MCF 10A (cell line): ENCODE measurements around the gene CAVIN2. TPM values are rescaled to one million over a fixed set of nuclear protein-coding genes. Genes with fewer than 3 reads are reported as not detected.
"Not testable (repeated sequence)": the region's sequence is repeated elsewhere in the genome, so short reads cannot be mapped to it uniquely, and the experiment has no call there.

Source experiments
- BruUV-seq: library from RNA; stranded (reverse); fragments of 400-500 nt; replicated peaks from 2 replicates; lab custom pipeline; 2021; lab: Mats Ljungman, UMichigan
- CTCF ChIA-PET: fragments of 300-600 bp; sonication (Branson Sonifier 250); formaldehyde crosslinking; extraction: SDS; loops from one replicate; lab custom pipeline; 2021; ENCODE audit warnings: antibody characterized with exemption, inconsistent platforms; lab: Yijun Ruan, JAX
- POLR2A ChIA-PET: fragments of 300-600, 350-650 bp; sonication (Branson Sonifier 250); formaldehyde crosslinking; extraction: SDS; loops from one replicate; lab custom pipeline; 2020; ENCODE audit warnings: antibody characterized with exemption, inconsistent platforms; lab: Yijun Ruan, JAX
- DNase-seq: peaks from one replicate; pipeline ENCODE4 v3.0.0-alpha.2; 2018; ENCODE audit not compliant: unreplicated experiment
- H3K27ac Mint-ChIP-seq: one replicate; pipeline ENCODE4 v1.8.0; 2022; ENCODE audit warnings: mild to moderate bottlenecking, low read depth, mixed read lengths; ENCODE audit not compliant: unreplicated experiment
- H3K27me3 Mint-ChIP-seq: one replicate; pipeline ENCODE4 v1.8.0; 2022; ENCODE audit warnings: mixed read lengths; ENCODE audit not compliant: insufficient read depth, unreplicated experiment
- H3K36me3 Mint-ChIP-seq: one replicate; pipeline ENCODE4 v1.8.0; 2022; ENCODE audit warnings: mild to moderate bottlenecking, moderate library complexity, mixed read lengths; ENCODE audit not compliant: insufficient read depth, unreplicated experiment
- H3K4me1 Mint-ChIP-seq: one replicate; pipeline ENCODE4 v1.8.0; 2022; ENCODE audit warnings: mixed read lengths; ENCODE audit not compliant: insufficient read depth, unreplicated experiment
- H3K4me3 Mint-ChIP-seq: one replicate; pipeline ENCODE4 v1.8.0; 2022; ENCODE audit warnings: mild to moderate bottlenecking, moderate library complexity, mixed read lengths; ENCODE audit not compliant: unreplicated experiment
- H3K9me3 Mint-ChIP-seq: one replicate; pipeline ENCODE4 v1.8.0; 2022; ENCODE audit warnings: mixed read lengths; ENCODE audit not compliant: unreplicated experiment
- intact Hi-C: fragments of 100-400 bp; cut with micrococcal nuclease; formaldehyde crosslinking; loops from 2 replicates; pipeline ENCODE4 v1.14.1; 2022
- total RNA-seq: library from RNA; stranded (reverse); gene quantifications from 2 replicates; pipeline ENCODE4 v1.2.3, GENCODE V29; 2022
- TF ChIP-seq, protein P1 (sequence below): fragments of 200-600 bp; IDR thresholded peaks from one replicate; pipeline ENCODE4 v1.8.0; 2022; ENCODE audit warnings: antibody characterized with exemption, mild to moderate bottlenecking; ENCODE audit not compliant: unreplicated experiment

The CAVIN2 gene
- total RNA-seq, 1 experiment from 2014 or later = 16.4 TPM

DNA sequence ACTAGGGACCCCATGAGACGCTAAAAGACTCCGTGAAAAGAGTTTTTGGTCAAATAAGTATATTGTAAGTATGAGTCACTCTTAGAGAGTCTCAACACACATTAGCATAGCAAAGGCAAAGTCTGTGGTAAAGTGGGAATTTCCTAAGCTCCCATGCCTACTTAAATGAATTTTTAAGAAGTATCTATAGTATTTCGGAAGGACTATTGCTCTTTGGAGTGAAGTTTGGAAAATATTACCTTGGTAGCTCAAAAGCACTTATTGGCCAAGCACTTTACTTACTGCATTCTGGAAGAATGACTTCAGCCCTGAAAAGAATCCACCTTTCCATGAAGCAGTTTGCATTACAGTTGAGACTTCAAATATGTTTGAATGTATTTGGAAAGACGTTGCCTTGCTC, 57.1 kb downstream of the CAVIN2 start:
- no peaks in the 10 kb centered on the region for H3K9me3 Mint-ChIP-seq
- ChIA-PET POLR2A (no interaction called here), CTCF (interaction anchor here (4.8 kb wide), 1 partner anchor 23 kb away, joined by 20 read pairs; no protein-coding TSS in a partner anchor)
- H3K4me1 Mint-ChIP-seq = no peaks in the 10 kb centered on the region
- H3K27ac Mint-ChIP-seq = no peak overlapping the region
- no peaks in the 10 kb centered on the region for H3K27me3 Mint-ChIP-seq
- intact Hi-C loops = no loop called here
- no TSS peak for BruUV-seq
- H3K4me3 Mint-ChIP-seq = no peak overlapping the region
- TF ChIP-seq, protein P1, sequence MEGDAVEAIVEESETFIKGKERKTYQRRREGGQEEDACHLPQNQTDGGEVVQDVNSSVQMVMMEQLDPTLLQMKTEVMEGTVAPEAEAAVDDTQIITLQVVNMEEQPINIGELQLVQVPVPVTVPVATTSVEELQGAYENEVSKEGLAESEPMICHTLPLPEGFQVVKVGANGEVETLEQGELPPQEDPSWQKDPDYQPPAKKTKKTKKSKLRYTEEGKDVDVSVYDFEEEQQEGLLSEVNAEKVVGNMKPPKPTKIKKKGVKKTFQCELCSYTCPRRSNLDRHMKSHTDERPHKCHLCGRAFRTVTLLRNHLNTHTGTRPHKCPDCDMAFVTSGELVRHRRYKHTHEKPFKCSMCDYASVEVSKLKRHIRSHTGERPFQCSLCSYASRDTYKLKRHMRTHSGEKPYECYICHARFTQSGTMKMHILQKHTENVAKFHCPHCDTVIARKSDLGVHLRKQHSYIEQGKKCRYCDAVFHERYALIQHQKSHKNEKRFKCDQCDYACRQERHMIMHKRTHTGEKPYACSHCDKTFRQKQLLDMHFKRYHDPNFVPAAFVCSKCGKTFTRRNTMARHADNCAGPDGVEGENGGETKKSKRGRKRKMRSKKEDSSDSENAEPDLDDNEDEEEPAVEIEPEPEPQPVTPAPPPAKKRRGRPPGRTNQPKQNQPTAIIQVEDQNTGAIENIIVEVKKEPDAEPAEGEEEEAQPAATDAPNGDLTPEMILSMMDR = no peak
- no peaks in the 10 kb centered on the region for H3K36me3 Mint-ChIP-seq
- DNase-seq = no peak

DNA sequence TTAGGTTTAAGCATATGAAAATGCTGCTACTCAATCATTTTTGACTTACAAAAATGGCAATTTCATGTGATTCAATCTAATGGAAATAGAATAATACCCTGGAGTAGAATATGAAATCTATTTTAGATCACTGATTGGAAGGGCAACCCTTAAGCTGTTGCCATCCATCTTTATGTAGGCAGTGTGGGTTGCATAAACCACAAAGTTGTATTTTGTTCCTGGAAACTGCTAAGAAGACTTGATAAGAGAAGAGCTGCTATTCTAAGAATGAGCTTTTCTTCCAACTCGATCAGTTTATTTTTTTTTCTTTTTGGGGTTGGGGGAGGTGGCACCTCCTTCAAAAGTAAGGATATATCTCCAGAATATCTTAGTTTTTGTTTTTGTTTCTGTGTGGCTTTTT, 60.2 kb downstream of the CAVIN2 start:
- H3K4me3 Mint-ChIP-seq = no peak overlapping the region
- intact Hi-C loops = no loop called here
- TF ChIP-seq, protein P1 = no peak
- ChIA-PET POLR2A (no interaction called here), CTCF (interaction anchor here (0.6 to 4.8 kb wide), 5 partner anchors 26 to 479 kb away, joined by 3 to 20 read pairs (median 4); no protein-coding TSS in a partner anchor)
- H3K4me1 Mint-ChIP-seq = no peaks in the 10 kb centered on the region
- no peaks in the 10 kb centered on the region for H3K27me3 Mint-ChIP-seq
- H3K36me3 Mint-ChIP-seq = no peaks in the 10 kb centered on the region
- BruUV-seq = no TSS peak
- DNase-seq = no peak
- no peaks in the 10 kb centered on the region for H3K9me3 Mint-ChIP-seq
- H3K27ac Mint-ChIP-seq = no peak overlapping the region

DNA sequence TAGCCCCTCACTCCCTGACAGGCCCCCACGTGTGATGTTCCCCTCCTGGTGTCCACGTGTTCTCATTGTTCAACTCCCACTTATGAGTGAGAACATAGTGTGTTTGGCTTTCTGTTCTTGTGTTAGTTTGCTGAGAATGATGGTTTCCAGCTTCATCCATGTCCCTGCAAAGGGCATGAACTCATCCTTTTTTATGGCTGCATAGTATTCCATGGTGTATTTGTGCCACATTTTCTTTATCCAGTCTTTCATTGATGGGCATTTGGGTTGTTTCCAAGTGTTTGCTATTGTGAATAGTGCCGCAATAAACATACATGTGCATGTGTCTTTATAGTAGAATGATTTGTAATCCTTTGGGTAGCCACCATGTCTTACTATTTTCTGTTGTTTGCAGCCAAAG, 61.2 kb downstream of the CAVIN2 start:
- H3K9me3 Mint-ChIP-seq, H3K27ac Mint-ChIP-seq, intact Hi-C loops, POLR2A ChIA-PET, H3K27me3 Mint-ChIP-seq, BruUV-seq, DNase-seq, H3K36me3 Mint-ChIP-seq, H3K4me3 Mint-ChIP-seq, H3K4me1 Mint-ChIP-seq: not testable (repeated sequence)
- CTCF ChIA-PET = interaction anchor here (0.5 kb wide), 1 partner anchor 219 kb away, joined by 3 read pairs; no protein-coding TSS in a partner anchor

Other genes starting within 250 kb of the CAVIN2 start
- 81.8 and 96.3 TPM in 2 replicates for gene NABP1, start 169.0 kb downstream of the CAVIN2 start, total RNA-seq